GM12864 (cell line): ENCODE data around the gene ARL14EPL.
"Not testable (repeated sequence)": the region's sequence is repeated elsewhere in the genome, so short reads cannot be mapped to it uniquely, and the experiment has no call there.

Source experiments
- DNase-seq: peaks from one replicate; pipeline ENCODE4 v3.0.0-alpha.2; 2011; ENCODE audit warnings: low read depth
- H3K4me3 ChIP-seq: 2 replicates; pipeline ENCODE4 v1.5.1; 2011; ENCODE audit warnings: mild to moderate bottlenecking, low read depth, low read length, control low read depth
- CTCF ChIP-seq: IDR thresholded peaks from 2 replicates; pipeline ENCODE4 v1.5.1; 2011; ENCODE audit warnings: low read depth, mild to moderate bottlenecking, moderate library complexity, low read length, control low read depth, inconsistent platforms; ENCODE audit errors: missing control alignments

The ARL14EPL gene

GRCh38 chr5:116071211-116071610 lies 38.9 kb downstream of the ARL14EPL start:
- no peak for TF ChIP-seq CTCF
- no peak for DNase-seq
- H3K4me3 ChIP-seq = no peak overlapping the region

- no peak for TF ChIP-seq CTCF
- no peak overlapping the region for H3K4me3 ChIP-seq
- no peak for DNase-seq
Measured at GRCh38 chr5:116075191-116075831, 43.0 kb downstream of the ARL14EPL start.

GRCh38 chr5:116076496-116076895 lies 44.2 kb downstream of the ARL14EPL start:
- H3K4me3 ChIP-seq = no peak overlapping the region; the same call in 1 of the 2 replicates
- DNase-seq = peak; percentile 69
- TF ChIP-seq CTCF = no peak

GRCh38 chr5:116078199-116078598 lies 45.9 kb downstream of the ARL14EPL start:
- no peak for DNase-seq
- H3K4me3 ChIP-seq = no peak overlapping the region
- TF ChIP-seq CTCF = no peak

GRCh38 chr5:116084287-116084691 lies 52.0 kb downstream of the ARL14EPL start:
- peak overlapping the region; percentile 92 for H3K4me3 ChIP-seq
- DNase-seq = no peak
- TF ChIP-seq CTCF = no peak

GRCh38 chr5:116084871-116085715 lies 52.8 kb downstream of the ARL14EPL start, which contains the start of gene COMMD10:
TSS of gene COMMD10 (plus strand) at chr5:116085025.
- DNase-seq = peak; percentile 77
- H3K4me3 ChIP-seq = peak within 1 kb of the TSS; percentile 92
- no peak for TF ChIP-seq CTCF

- not testable (repeated sequence) for DNase-seq, H3K4me3 ChIP-seq
Measured at GRCh38 chr5:116086309-116086708, 54.0 kb downstream of the ARL14EPL start.
